ENCODE measurements around the gene UBR4.

The UBR4 gene

DNA sequence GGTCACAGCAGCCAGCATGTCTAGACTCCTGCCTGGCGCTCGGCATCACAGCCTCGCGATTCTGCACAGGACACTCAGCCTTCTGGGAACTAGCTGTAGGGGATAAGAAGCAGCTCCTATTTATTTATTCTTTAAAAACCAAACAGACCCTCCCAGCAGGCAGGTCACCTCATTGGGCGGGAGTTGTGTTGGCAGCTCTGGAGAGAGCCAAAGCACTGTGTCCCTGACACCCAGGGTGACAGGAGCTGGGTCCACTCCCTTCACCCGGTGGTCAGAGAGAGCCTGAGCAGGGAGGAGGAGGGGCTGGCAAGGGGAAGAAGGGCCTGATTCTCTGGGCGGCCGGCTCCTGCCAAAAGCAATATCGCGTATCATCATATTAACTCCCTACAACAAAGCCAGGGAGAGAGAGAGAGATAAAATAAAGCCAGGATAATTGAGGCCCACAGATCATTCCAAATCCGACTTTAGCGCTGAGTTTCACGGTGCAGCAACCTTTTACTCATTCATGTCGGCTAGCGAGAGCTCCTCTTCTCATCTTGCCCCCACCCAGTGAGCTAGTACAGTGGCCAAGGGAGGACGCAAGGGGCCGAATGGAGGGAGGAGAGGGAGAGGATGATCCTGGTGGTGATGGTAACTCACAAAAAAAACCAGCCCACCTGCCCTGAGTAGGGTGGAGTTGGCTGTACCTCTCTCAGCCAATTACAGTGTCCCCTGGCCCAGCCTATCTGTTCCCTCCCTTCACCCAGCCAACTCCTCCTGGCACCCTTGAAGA, 173.8 kb downstream of the UBR4 start:
- DNase-seq (ENCODE audit: low read depth) = no peak

DNA sequence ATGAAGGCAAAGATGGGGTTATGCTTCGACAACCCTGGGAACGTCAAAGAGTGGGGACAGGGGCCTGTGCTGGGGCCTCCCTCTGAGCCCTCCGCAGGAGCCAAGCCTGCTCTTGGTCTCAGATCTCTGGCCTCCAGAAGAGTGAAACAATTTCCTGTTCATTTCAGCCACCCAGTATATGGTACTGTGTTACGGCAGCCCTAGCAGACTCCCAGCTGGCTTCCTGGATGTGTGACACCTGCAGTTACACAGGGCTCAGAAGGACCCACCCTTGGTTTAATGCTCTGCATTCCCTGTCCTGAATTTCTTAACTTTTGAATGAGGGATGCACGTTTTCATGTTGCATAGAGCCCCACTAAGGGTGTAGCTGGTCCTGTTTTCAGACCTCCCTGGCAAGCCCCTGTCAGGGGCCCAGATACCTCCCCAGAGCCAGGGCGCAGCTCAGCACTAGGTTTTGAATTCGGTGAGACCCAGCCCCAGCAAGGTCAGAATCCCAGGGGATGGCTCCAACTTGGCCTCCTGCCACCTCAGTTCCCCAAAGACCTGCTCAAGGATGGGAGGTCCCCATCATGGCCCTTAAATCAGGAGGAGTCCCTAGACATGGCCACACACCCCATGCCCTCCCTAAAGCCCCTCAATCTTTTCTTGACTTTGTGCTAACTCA, 174.6 kb downstream of the UBR4 start:
- DNase-seq (ENCODE audit: low read depth) = no peak

DNA sequence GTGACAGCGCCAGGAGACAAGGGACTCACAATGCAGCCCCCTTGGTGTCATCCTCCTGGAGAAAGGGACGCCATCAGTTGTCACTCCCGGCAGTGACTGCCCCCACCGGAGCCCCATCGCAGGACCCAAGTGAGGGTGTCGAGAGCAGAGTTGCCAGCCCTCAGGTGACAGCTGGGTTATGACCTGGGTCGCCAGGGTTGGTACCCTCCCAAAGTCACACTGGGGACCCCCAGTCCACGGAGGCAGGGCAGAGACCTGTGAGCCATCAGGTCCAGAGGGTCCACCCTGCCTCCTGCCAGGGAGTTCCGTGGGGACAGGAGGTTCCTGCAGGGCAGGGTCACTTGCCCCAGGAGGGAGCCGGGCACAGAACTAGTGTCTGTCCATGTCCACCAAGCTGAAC, 175.3 kb downstream of the UBR4 start:
- DNase-seq (ENCODE audit: low read depth) = no peak

DNA sequence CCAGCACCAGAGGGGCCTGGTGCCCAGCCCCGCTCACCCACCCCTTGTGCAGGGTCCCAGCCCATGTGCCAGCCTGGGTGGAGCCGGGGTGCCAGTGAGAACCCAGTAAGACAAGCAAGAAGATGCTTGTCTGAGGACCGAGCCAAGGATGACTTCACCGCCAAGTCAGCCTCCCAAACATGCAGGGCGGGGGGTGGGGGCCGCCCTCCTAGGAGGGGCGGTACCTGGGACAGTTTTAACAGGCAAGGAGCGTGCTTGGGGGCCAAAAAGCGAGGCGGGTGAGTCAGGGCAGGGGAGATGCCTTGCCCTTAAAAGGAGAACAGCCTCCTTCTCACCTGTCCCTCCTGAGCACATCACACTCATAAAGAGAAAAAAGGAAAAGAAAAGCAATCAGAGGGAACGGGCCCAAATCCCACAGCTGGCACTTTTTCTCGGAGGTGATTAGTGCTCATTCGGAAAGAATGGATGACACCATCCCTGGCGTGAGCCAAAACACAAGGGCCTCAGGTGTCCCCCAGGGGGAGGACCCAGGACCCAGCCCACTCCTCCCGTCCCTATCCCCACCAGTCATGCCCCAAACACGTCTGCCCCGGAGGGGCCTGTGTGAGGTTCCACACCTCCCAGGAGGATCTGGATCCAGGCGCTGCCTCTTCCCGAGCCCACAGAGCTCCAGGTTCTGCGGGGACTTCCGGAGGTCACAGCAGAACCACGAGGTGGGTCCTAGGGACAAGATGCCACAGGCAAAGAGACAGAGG, 176.0 kb downstream of the UBR4 start:
- no peak for DNase-seq (ENCODE audit: low read depth)

DNA sequence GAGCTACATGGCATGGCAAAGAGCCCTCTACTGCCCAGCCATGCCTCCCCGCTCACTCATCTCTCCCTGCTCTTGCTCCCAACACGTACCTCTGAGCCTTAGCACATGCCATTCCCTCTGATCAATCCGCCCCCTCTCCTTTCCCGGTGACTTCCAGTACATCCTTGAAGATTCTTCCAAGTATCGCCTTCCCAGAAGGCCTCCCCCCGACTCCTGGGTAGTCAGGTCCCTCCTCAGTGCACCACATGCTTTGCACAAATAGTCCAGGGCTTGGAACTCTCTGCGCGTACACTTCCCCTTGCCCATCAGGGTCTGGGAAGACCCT, 176.6 kb downstream of the UBR4 start:
- DNase-seq (ENCODE audit: low read depth) = no peak

DNA sequence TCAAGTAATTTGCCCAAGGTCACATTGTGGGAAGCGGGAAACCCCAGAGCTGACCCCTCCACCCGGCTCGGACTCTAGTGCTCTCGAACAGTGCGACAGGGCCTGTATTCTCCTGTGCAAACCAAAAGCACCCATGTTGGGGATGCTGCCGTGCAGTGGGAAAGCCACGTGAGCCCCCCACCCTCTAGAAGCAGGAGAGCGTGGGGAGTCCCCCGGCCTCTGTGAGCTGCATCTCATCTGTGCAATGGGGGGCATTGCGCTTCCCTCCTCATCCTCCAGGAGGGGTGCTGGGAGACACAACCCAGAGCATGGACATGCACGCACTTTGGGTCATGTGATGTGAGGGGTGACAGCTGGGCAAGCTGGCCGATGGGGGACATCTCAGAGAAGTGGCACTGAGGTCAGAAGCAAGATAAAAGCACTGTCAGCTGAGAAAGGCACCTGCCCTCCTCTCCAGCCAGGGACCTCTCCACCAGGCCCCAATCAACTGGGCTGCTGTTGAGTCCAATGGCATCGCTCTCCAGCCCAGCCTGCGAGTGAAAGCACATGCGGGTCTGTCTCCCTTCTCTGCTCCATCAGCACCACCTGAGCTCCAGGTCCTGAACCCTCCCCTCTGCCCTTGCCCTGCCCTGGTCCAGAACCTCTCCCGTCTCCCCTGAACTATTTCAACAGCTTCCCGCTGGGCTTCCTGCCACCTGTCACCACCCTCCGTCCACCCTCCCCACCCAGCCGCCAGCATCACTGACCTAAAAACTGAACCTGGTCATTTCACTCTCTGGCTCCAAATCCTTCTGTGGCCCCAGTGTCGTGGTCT, 177.2 kb downstream of the UBR4 start:
- DNase-seq (ENCODE audit: low read depth) = no peak

DNA sequence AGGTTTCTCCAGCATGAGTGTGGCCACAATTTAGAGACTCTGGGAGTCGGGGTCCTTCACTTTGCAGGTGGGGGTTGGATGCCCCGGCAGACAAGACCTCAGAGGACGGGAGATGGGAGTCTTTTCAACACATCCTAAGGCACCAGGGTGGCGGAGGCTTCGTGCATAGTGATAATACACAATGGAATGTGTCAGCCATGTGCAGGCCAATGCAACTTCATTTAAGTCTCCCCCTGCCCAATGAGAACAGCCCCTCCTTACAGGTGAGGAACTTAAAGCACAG, 177.7 kb downstream of the UBR4 start:
- no peak for DNase-seq (ENCODE audit: low read depth)

DNA sequence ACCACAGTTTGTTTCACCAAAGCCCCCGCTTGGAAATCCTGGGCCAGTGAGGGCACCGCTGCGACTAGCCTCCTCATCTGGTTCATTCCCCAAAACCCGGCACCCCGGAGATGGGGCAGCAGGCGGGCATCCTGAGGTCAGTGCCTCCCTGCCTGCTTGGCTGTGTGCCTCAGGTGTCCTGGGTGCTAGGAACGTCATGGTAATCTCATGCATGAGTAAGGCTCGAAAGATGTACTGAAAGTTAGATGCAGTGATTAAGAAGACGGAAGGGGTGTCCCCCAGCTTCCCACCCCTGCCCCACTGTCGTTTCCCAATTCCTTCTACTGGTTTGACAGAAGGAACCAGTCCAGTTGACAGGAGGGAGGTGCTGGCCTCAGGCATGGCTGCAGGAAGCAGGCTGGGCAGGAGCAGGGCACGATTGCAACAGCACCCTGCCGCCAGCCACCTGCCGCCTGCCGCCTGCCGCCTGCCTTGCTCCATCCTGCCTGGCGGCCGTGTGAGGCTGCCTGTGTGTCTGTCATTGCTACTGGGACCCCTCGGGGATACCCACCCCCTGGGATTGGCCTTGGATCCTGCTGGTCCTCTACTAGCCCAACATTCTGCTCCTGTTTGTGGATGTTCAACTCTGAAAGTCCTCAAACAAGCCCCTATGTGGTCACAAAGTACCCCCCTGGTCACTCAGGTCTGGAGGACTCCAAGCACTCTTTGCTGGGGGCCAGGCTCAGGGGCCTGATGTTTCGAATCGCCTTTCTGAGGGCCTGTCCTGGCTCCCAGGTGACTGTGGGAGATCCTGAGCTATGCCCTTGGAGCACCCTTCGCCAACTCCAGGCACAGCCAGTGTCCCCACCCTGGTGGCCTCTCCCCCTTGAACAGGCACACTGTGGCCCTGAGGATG, 180.6 kb downstream of the UBR4 start:
- DNase-seq (ENCODE audit: low read depth) = no peak

DNA sequence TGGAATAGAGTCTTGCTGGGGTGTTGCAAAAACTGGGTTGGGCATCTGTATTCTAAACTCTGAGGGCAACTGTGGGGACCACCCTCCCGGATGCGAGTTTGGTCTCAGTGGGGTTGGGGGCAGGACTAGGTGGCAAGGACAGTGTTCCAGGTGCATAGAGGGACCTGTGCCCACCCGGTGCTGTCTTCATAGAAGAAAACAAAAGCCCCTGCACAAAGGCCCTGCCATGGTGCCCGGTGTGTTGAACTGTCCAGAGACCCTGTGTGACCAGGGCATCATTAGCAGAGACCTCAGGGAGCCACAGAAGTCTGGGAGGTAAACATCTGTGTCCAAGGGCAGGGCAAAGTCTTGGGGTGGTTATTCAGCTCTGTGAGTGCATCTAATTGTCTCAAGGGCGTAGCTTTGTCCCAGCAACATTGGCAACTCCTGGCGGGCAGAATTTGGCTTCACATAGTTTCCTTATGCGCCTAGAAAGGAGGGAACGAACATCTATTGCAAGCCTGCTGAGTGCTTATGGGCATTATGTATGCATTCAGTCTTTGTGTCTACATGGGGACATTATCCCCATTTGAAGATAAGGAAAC, 181.4 kb downstream of the UBR4 start:
- DNase-seq (ENCODE audit: low read depth) = no peak

DNA sequence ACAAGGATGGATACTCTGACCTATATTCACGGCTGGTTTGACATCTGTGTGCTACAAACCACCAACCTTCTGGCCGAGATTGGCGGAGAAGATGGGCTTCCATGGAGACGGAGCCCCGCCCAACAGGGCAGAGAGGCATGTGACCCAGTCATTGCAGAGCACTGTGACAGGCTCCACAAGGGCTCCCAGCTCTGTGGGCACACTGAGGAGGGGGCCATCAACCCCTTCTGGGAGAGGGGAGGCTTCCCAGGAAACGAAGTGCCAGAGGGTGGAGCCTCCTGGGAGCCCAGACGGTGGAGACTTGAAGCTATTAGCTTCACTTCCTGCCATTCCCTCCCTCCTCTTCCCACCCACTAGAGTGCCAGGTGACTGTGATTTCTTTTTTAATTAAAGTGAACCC, 182.0 kb downstream of the UBR4 start:
- DNase-seq (ENCODE audit: low read depth) = no peak

All from activated T-helper 1 cell treated with Interleukin-2 at 50 U/mL for 16 hours (primary cell).